Endometrium (tissue), 2 donors: ENCODE data around the gene ENHO.

ENCODE experiments used
- FAIRE-seq: peaks from 2 replicates; lab custom pipeline; 2012; peaks lifted over from hg19 to GRCh38; lab: Jason Lieb, UNC
- donor health status: control.
- donor health status: control.

The ENHO gene

GRCh38 chr9:34524349-34524748 is 1.6 kb upstream of the ENHO start:
- FAIRE-seq: no peak

- FAIRE-seq: no peak
These were observed 501 bp downstream of the ENHO start for GRCh38 chr9:34522091-34522887.

- FAIRE-seq: no peak
These were observed 1.3 kb downstream of the ENHO start for GRCh38 chr9:34521406-34522045.

- no peak for FAIRE-seq
These were observed 2.0 kb downstream of the ENHO start for GRCh38 chr9:34520505-34521385.

- no peak for FAIRE-seq
These were observed 2.7 kb downstream of the ENHO start for GRCh38 chr9:34520096-34520495.

- FAIRE-seq: no peak
These were observed 3.3 kb downstream of the ENHO start for GRCh38 chr9:34519321-34520020.

- no peak for FAIRE-seq
These were observed 3.9 kb downstream of the ENHO start for GRCh38 chr9:34518896-34519295.

- FAIRE-seq: no peak
These were observed 4.6 kb downstream of the ENHO start for GRCh38 chr9:34518110-34518616.

GRCh38 chr9:34517185-34517584 is 5.6 kb downstream of the ENHO start:
- FAIRE-seq: no peak

GRCh38 chr9:34515959-34516358 is 6.8 kb downstream of the ENHO start:
- no peak for FAIRE-seq

GRCh38 chr9:34514816-34515215 is 8.0 kb downstream of the ENHO start:
- FAIRE-seq: no peak

- no peak for FAIRE-seq
These were observed 8.4 kb downstream of the ENHO start for GRCh38 chr9:34514401-34514800.

GRCh38 chr9:34513567-34514214 is 9.1 kb downstream of the ENHO start:
- no peak for FAIRE-seq

- no peak for FAIRE-seq
These were observed 10.4 kb downstream of the ENHO start for GRCh38 chr9:34512131-34513078.

GRCh38 chr9:34510497-34511468 is 12.0 kb downstream of the ENHO start:
- FAIRE-seq: no peak

- FAIRE-seq: no peak
These were observed 13.8 kb downstream of the ENHO start for GRCh38 chr9:34508951-34509350.

- no peak for FAIRE-seq
These were observed 14.3 kb downstream of the ENHO start for GRCh38 chr9:34508463-34508862.

- FAIRE-seq: no peak
These were observed 14.8 kb downstream of the ENHO start for GRCh38 chr9:34507966-34508365.

- FAIRE-seq: no peak
These were observed 15.2 kb downstream of the ENHO start for GRCh38 chr9:34507556-34507955.
